Measurements from ENCODE around the gene DENR. TPM values are rescaled to one million over a fixed set of nuclear protein-coding genes. Genes with fewer than 3 reads are reported as not detected.
A peak's percentile ranks its signal among the peaks of the same experiment; 100 is the strongest.

Gene DENR
- total RNA-seq, 1 donor, result 60.6 TPM

DNA sequence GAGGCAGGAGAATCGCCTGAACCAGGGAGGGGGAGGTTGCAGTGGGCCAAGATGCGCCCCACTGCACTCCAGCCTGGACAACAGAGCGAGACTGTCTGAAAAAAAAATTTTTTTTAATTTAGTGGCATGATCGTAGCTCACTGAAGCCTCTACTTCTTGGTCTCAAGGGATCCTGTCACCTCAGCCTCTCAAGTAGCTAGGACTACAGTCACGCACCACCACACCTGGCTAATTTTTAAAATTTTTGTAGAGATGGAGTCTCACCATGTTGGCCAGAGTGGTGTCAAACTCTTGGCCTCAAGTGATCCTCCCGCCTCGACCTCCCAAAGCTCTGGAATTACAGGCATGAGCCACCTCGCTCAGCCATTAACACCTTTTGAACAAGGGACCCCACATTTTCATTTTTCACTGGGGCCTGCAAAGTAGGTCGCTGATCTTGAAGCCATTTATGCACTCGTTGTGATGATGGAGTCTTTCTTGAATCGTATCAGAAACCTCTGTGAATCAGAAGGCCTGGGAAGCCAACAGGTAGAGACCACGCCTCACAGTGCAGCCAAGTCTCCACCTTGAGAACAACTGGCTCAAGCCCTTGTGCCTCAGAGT lies 27.9 kb upstream of the DENR start:
- H3K4me3 ChIP-seq (ENCODE audit: low read depth, low read length), result no peak overlapping the region
- no peak for DNase-seq (ENCODE audit: low read depth)
- TF ChIP-seq, protein P1, sequence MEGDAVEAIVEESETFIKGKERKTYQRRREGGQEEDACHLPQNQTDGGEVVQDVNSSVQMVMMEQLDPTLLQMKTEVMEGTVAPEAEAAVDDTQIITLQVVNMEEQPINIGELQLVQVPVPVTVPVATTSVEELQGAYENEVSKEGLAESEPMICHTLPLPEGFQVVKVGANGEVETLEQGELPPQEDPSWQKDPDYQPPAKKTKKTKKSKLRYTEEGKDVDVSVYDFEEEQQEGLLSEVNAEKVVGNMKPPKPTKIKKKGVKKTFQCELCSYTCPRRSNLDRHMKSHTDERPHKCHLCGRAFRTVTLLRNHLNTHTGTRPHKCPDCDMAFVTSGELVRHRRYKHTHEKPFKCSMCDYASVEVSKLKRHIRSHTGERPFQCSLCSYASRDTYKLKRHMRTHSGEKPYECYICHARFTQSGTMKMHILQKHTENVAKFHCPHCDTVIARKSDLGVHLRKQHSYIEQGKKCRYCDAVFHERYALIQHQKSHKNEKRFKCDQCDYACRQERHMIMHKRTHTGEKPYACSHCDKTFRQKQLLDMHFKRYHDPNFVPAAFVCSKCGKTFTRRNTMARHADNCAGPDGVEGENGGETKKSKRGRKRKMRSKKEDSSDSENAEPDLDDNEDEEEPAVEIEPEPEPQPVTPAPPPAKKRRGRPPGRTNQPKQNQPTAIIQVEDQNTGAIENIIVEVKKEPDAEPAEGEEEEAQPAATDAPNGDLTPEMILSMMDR (IDR thresholded peaks at IDR 0.05; ENCODE audit: insufficient read depth, low read length), result no peak

DNA sequence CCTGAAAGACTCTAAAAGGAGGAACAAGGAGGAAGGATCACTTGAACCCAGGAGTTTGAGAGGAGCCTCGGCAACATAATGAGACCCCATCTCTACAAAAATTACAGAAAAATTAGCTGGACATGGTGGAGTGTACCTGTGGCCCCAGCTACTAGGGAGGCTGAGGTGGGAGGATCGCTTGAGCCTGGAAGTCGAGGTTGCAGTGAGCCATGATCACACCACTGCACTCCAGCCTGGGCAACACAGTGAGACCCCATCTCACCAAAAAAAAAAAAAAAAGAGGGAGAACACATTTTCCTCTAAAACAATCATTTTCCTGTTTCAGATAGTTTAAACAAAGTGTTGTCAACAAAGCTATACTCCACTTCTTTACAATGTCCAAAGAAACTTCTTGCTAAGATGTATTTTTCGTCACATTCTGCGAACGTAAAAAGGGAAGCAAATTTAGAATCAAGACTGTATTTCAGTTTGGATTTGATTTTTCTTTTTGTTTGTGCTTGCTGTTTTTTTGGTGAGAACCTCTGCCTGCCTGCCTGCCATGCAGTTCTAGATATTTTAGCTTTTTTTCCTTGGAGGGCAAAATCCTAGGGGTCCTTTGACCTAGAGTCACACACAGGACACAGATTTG lies 27.1 kb upstream of the DENR start:
- TF ChIP-seq, protein P1 (IDR thresholded peaks at IDR 0.05; ENCODE audit: insufficient read depth, low read length), result no peak
- H3K4me3 ChIP-seq (ENCODE audit: low read depth, low read length), result no peak overlapping the region
- DNase-seq (ENCODE audit: low read depth), result no peak

DNA sequence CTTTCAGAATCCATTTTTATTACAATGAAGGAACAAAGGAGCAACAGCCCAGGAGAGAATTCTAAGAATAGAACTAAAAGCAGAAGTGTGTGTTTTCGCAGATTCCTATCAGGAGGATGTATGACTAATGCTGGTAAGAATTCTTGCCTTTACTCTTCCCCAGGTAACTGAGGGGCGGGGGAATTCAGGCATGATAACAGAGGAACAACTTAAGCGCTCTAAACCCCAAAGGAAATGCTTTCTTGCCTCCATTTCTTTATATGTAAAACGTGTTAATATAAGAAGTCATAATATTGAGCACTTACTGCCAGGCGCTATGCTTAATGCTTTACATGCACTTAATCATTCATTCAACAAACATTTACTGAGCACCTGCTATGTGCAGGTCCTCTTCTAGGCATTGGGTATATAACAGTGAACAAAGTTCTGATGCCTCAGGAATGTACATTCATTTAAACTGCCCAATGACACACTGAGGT lies 26.5 kb upstream of the DENR start:
- TF ChIP-seq, protein P1 (IDR thresholded peaks at IDR 0.05; ENCODE audit: insufficient read depth, low read length), result no peak
- DNase-seq (ENCODE audit: low read depth), result no peak
- H3K4me3 ChIP-seq (ENCODE audit: low read depth, low read length), result no peak overlapping the region

DNA sequence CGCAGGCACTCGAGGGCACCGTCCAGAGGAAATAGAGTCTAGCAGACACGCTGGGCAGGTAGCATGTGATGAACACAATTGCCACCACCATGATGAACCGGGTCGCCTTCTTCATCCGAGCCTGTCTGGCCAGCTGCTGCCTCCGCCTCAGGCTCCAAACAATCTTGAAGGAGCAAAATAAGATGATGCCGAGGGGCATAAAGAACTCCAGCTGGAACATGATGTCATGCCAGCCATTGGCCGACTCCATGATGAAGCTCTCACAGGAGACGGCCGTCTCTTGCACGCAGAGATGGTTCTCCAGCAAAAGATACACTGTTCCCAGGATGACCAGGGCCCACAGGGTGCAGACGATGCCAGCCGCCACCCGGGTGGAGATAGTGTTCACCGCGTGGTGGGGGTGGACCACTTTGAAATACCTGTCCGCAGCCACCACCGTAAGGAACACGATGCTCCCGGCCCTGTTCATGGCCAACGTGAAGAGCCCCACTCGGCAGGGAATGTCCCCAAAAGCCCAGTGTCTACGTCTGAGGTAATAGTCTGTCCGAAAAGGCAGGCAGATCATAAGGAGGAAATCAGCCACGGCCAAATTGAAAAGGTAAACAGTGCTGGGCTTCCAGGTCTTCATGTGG lies 22.9 kb upstream of the DENR start:
- no peak overlapping the region for H3K4me3 ChIP-seq (ENCODE audit: low read depth, low read length)
- no peak for DNase-seq (ENCODE audit: low read depth)
- TF ChIP-seq, protein P1 (IDR thresholded peaks at IDR 0.05; ENCODE audit: insufficient read depth, low read length), result no peak

DNA sequence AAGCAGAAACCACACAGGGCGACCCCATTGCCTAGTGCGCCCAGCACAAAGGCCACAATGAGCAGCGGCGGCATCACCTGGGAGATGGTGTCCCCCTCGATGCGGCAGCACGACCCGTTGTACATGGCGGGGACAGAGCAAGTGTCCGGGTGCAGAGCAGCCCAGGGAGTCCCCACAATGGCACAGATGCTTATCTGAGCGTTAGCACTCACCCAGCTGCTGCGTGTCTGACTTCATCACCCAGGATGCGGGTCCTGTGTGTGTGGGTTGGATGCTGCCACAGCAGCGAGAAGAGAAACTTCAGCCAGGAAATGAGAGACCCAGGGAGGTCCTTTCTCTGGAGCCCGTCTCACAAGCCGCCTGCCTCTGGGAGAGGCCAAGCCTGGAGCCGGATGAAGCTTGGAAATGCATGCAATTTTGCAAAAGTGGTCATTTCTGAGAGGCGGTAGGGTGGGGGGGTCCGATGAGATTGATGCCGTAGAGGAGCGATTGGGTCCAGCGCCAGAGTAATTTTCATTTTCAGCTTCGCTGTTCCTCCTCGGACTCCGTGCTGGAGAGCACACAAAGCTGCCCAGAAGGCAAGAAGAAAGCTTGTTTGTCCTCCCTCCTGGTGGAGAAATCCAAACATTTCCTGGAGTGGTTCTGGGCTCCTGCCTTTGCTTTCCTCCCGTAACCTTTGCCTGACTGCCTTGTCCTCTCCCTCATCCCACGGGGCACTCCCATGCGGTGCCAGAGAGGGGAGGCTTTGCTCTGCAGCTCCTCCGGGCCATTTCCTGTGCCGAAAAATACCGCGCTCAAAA lies 22.2 kb upstream of the DENR start, which contains the start of gene HCAR1:
HCAR1 (minus strand) TSS at position 630 of the 800 bp plus-strand sequence; CDS start at position 125, 505 bp downstream.
- peak within 1 kb of the TSS; percentile 44 for H3K4me3 ChIP-seq (ENCODE audit: low read depth, low read length)
- peak; percentile 30 for DNase-seq (ENCODE audit: low read depth)
- TF ChIP-seq, protein P1 (IDR thresholded peaks at IDR 0.05; ENCODE audit: insufficient read depth, low read length), result peak; percentile 27

DNA sequence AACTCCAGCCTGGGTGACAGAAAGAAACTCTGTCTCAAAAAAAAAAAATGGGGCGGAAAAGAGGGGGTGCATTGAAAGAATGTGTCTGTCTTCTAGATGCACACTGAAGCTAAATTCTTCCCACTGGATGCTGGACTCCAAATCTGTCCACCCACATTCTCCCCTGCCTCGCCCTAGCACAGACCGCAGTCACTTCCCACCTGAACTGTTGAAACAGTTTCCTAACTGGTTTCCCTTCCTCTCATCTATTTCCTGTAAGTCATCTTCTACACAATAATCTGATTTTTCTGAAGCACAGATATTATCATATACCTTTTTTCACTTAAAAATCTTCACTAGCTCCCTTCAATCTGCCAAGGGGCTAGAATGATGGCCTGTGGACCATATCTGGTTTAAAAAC lies 20.5 kb upstream of the DENR start:
- TF ChIP-seq, protein P1 (IDR thresholded peaks at IDR 0.05; ENCODE audit: insufficient read depth, low read length), result no peak
- H3K4me3 ChIP-seq (ENCODE audit: low read depth, low read length), result no peak overlapping the region
- no peak for DNase-seq (ENCODE audit: low read depth)

Measured in fibroblast of the aortic adventitia (primary cell).